HG02943 (cell line): ENCODE results near the gene PGAP3.

Experiments
- ATAC-seq: cut with Tn5 transposase; IDR thresholded peaks from one replicate; pipeline ENCODE4 v1.9.1; 2021; ENCODE audit warnings: mild to moderate bottlenecking, low read depth, moderate library complexity; ENCODE audit not compliant: unreplicated experiment

Gene PGAP3

DNA sequence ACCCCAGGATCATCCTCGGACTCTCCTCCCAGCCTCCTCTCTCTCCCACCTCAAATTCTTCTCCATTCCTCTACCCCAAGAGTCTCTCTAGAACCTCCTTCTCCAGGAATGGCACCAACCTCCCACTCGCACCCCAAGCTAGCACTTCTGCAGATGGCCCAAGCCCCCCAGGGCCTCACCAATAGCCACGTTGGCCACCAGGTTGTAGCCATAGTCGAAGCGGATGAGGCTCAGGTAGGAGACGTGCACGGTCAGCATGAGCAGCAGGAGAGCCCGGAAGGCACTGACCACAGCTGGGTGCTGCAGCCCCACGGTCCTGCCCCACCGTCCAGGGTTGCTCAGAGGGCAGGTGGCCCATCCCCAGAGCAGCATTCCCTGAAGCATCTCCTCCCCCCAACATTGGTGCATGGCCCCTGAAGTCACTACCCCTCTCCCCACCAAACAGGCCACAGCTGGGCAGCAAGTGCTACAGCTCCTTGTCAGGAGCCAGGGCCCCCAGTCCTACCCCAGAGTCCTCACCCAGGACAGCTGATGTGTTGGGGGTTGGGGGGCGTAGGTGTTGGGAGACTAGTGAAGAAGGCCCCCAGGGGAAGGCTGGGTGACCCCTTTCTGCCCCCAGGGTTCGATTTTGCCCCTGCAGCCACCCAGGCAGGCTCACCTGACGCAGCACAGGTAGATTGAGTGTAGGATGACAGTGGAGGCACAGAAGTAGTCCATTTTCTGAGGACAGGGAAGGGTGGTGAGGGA is 14.3 kb downstream of the PGAP3 start:
- no peak for ATAC-seq

GRCh38 chr17:39672522-39673334 is 15.1 kb downstream of the PGAP3 start:
- no peak for ATAC-seq

DNA sequence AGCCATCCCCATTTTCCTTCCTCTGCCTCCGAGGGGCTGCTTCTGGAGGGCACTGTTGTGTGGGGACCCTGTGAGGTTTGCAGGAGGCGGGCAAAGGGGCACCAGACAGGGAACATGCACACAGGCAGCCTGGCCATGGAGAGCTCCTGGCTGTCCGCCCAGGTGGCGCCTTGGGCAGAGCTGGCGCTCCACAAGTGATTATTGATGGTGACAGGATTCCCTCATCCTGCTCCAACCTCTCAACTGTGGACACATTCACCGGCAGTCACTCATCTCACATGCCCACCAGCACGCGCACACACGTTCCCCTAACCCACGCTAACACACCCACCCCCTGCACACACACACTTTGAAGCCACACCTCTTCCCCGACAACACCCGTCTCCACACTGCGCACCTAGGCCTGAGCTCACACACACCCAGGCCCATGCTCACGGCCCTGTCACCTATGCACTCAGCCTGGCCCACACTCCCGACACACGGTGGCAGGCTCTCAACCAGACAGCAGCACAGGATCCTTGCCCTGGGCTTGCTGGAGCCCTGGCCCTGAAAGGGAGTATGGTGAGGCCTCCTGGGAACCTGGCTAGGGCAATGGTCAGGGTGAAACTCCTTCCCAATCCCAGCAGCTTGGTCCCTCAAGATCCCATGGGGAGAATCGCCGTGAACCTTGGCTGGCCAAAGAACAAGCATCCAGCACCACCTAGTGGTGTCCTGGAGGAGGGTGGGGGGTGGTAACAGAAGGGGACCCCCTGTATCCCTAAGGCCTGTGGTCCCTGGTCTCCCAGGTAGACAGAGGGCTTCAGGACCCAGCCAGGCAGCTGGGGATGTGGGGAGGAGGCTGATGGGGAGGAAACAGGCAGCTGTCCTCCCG is 16.0 kb downstream of the PGAP3 start:
- no peak for ATAC-seq

DNA sequence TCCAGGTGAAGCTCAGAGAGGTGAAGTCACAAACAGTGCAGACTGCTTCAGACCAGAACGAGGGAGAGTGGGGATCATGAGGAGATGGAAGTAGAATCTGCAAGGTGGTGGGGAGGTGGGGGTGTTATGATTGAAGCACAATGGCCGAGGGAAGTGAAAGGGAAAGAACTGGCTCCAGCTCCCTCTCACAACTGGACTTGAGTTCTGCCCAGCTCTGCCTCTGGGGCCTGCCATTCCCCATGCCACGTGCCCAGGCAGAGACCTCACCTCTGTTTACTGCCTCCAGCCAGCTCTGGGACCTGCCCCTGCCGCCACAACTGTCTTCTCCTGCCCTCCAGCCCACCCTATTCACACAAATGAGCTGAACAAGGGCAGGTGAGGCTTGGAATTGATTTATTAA is 17.1 kb downstream of the PGAP3 start:
- ATAC-seq = no peak

DNA sequence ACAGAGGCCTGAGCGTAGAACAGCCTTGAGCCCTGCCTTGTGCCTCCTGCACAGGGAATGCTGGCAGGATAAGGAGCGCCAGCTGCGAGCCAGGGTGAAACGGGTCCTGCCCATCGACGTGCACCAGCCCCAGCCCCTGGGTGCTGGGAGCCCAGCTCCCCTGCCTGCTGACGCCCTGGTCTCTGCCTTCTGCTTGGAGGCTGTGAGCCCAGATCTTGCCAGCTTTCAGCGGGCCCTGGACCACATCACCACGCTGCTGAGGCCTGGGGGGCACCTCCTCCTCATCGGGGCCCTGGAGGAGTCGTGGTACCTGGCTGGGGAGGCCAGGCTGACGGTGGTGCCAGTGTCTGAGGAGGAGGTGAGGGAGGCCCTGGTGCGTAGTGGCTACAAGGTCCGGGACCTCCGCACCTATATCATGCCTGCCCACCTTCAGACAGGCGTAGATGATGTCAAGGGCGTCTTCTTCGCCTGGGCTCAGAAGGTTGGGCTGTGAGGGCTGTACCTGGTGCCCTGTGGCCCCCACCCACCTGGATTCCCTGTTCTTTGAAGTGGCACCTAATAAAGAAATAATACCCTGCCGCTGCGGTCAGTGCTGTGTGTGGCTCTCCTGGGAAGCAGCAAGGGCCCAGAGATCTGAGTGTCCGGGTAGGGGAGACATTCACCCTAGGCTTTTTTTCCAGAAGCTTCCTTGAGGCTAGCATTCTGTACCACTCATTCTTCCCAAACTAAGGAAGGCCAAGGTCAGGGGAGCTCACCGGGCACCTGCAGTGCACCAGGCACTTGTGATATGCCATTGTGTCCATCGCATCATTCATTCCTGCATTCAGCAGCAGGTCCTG is 17.7 kb downstream of the PGAP3 start:
- no peak for ATAC-seq

GRCh38 chr17:39667945-39668924 is 19.6 kb downstream of the PGAP3 start, which contains the start of gene PNMT:
PNMT (plus strand) TSS chr17:39668453; CDS start chr17:39668476, 23 bp downstream.
- ATAC-seq = no peak

DNA sequence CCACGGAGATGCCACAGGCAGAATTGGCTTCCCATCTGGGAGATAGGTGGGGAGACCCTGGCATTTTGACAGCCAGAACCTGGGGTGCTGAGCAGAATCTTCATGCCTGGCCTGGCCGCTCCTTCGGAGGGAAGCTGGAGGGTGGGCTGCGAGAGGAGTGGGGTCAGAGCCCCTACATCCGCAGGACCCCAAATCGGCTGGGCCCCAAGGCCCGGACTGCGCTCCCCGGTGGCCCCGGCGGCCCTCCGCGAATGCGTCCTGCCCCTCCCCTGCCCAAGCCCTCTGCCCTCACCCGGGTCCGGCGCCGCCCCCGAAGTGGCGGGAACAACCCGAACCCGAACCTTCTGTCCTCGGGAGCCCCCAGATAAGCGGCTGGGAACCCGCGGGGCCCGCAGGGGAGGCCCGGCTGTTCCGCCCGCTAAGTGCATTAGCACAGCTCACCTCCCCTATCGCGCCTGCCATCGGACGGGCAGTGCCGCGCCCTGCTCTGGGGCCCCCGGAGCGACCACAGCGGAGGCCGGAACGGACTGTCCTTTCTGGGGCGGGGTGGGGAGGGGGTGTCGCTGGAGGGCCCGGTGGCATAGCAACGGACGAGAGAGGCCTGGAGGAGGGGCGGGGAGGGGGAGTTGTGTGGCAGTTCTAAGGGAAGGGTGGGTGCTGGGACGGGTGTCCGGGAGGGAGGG is 20.5 kb downstream of the PGAP3 start:
- no peak for ATAC-seq

GRCh38 chr17:39666601-39667261 is 21.1 kb downstream of the PGAP3 start:
- ATAC-seq = no peak

GRCh38 chr17:39666231-39666600 is 21.6 kb downstream of the PGAP3 start:
- no peak for ATAC-seq

GRCh38 chr17:39665642-39666224 is 22.1 kb downstream of the PGAP3 start:
- ATAC-seq = no peak

DNA sequence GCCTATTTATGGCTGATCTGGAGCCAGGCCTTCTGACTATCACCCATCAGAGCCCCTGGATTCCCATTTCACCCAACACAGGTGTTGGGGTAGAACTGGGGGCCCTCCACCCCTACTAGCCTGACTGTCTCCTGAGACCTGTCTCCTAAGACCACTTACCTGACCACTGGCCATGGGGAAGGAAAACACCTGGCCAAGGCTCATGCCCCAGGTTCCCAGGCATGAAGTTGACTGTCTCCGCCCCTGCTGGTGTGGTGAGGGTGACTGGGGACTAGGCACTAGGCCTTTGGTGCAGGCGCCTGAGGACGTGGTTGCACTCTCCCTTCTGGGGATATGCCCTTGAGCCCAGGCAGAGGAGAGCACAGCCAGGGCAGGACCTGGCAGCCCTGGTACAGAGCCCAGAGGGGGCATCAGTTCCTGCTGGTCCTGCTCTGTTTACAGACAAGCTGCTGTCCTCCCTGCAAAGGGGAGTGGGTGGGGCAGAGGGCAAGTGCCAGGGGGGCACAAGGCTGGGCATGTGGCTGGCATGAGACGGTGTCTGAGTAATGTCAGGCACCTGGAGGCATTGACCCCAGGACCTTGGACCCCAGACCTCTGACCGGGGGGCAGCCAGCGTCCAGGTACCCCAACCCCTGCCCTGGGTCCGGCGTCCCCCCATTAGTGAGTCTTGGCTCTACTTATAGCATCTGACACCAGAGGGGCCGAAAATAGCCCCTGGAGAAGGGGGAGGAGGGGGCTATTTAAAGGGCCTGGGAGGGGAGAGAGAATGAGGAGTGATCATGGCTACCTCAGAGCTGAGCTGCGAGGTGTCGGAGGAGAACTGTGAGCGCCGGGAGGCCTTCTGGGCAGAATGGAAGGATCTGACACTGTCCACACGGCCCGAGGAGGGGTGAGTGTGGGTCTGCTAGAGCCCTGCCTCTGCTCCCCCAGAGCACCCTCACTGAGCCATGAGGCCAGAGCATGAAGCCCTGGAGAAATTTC is 23.0 kb downstream of the PGAP3 start, which contains the start of gene TCAP:
TCAP (plus strand) TSS at position 769 of the 981 bp plus-strand sequence; CDS start at position 780, 11 bp downstream.
- ATAC-seq = no peak

- ATAC-seq = no peak
Observed at GRCh38 chr17:39663688-39664580, 23.9 kb downstream of the PGAP3 start.

DNA sequence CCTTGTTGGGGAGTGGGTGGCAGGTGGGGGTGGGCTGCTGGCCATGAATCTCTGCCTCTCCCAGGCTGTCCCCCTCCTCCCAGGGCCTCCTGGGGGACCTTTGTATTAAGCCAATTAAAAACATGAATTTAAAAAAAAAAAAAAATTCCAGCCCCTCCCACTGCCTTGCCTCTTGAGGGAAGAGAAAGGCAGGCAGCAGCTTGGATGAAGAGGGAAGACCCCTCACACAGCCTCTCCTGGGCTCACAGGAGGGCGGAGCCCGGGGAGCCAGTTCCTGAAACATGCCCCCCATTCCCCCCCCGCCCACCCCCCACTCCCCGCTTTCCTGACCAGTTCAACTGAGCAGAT is 24.5 kb downstream of the PGAP3 start:
- ATAC-seq = no peak

DNA sequence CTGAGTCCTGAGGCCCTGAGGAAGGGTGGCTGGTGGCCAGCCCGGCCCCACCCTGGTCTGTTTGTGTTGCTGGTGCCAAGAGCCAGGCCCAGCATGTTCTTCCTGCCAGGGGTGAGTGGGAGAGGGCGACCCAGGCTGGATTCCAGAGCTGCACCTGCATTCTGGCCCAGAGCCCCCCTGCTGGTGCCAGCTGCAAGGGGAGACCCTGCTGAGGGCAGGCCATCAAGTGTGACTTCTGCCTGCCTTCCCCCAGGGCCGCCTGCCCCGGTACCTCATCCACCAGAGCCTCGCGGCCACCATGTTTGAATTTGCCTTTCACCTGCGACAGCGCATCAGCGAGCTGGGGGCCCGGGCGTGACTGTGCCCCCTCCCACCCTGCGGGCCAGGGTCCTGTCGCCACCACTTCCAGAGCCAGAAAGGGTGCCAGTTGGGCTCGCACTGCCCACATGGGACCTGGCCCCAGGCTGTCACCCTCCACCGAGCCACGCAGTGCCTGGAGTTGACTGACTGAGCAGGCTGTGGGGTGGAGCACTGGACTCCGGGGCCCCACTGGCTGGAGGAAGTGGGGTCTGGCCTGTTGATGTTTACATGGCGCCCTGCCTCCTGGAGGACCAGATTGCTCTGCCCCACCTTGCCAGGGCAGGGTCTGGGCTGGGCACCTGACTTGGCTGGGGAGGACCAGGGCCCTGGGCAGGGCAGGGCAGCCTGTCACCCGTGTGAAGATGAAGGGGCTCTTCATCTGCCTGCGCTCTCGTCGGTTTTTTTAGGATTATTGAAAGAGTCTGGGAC is 25.1 kb downstream of the PGAP3 start:
- ATAC-seq = no peak
